Activated B cell treated with CpG ODN at 0.5 μM for 24 hours (primary cell): ENCODE data around the gene HMGB4. TPM values are rescaled to one million over a fixed set of nuclear protein-coding genes. Genes with fewer than 3 reads are reported as not detected.

ENCODE experiments used
- ATAC-seq: fragments of 200-7000 bp; cut with Tn5 transposase; one replicate; pipeline ENCODE4 v1.10.0; 2021; ENCODE audit warnings: low read depth, mild to moderate bottlenecking, moderate library complexity
- CTCF ChIA-PET: fragments of 350-600 bp; sonication (Branson Sonifier 250); formaldehyde crosslinking; loops from one replicate; lab custom pipeline; 2021; ENCODE audit warnings: antibody characterized with exemption; lab: Charles Lee
- POLR2A ChIA-PET: fragments of 350-600 bp; sonication (Branson Sonifier 250); formaldehyde crosslinking; loops from one replicate; lab custom pipeline; 2021; ENCODE audit warnings: antibody characterized with exemption; lab: Charles Lee
- DNase-seq: peaks from one replicate; pipeline ENCODE4 v3.0.0; 2022
- H3K27ac Mint-ChIP-seq: one replicate; pipeline ENCODE4 v1.8.0; 2020; ENCODE audit warnings: mixed read lengths
- H3K27me3 Mint-ChIP-seq: one replicate; pipeline ENCODE4 v1.8.0; 2021; ENCODE audit warnings: mixed read lengths
- H3K36me3 Mint-ChIP-seq: one replicate; pipeline ENCODE4 v1.8.0; 2021; ENCODE audit warnings: low read depth, mixed read lengths
- H3K4me1 Mint-ChIP-seq: one replicate; pipeline ENCODE4 v1.8.0; 2021; ENCODE audit warnings: mixed read lengths
- H3K4me3 Mint-ChIP-seq: one replicate; pipeline ENCODE4 v1.8.0; 2020; ENCODE audit warnings: mild to moderate bottlenecking, mixed read lengths
- H3K9me3 Mint-ChIP-seq: one replicate; pipeline ENCODE4 v1.8.0; 2020; ENCODE audit warnings: mixed read lengths
- CTCF ChIP-seq: fragments of 200-600 bp; IDR thresholded peaks from one replicate; pipeline ENCODE4 v1.8.0; 2022; ENCODE audit warnings: antibody characterized with exemption, mild to moderate bottlenecking
- intact Hi-C: fragments of 100-400 bp; cut with micrococcal nuclease; formaldehyde crosslinking; loops from one replicate; pipeline ENCODE4 v1.15.1; 2024
- total RNA-seq: library from RNA; stranded (reverse); gene quantifications from 2 replicates; pipeline ENCODE4 v1.2.3, GENCODE V29; 2022

The HMGB4 gene
- total RNA-seq, 1 donor from 2014 or later: not detected

GRCh38 chr1:33819913-33820311, 44.0 kb upstream of the HMGB4 start:
- ATAC-seq (no peak), DNase-seq (no peak)
- intact Hi-C loops: no loop called here
- ChIA-PET POLR2A (no interaction called here), CTCF (no interaction called here)
- H3K27ac Mint-ChIP-seq: no peak overlapping the region
- H3K9me3 Mint-ChIP-seq: no peaks in the 10 kb centered on the region
- H3K4me1 Mint-ChIP-seq: no peaks in the 10 kb centered on the region
- TF ChIP-seq CTCF: no peak
- peaks cover 2% of the 10 kb centered on the region for H3K27me3 Mint-ChIP-seq
- H3K4me3 Mint-ChIP-seq: no peak overlapping the region
- H3K36me3 Mint-ChIP-seq: no peaks in the 10 kb centered on the region

GRCh38 chr1:33820804-33821203, 43.1 kb upstream of the HMGB4 start:
- H3K36me3 Mint-ChIP-seq: no peaks in the 10 kb centered on the region
- H3K4me3 Mint-ChIP-seq: no peak overlapping the region
- H3K9me3 Mint-ChIP-seq: no peaks in the 10 kb centered on the region
- no peak for ATAC-seq
- ChIA-PET POLR2A (no interaction called here), CTCF (no interaction called here)
- H3K27me3 Mint-ChIP-seq: peaks cover 5% of the 10 kb centered on the region
- no peak overlapping the region for H3K27ac Mint-ChIP-seq
- no peak for DNase-seq
- no peak for TF ChIP-seq CTCF
- intact Hi-C loops: no loop called here
- no peaks in the 10 kb centered on the region for H3K4me1 Mint-ChIP-seq

GRCh38 chr1:33821291-33821690, 42.6 kb upstream of the HMGB4 start:
- Mint-ChIP-seq H3K4me3 (no peak overlapping the region), H3K27me3 (peaks cover 5% of the 10 kb centered on the region), H3K9me3 (no peaks in the 10 kb centered on the region), H3K27ac (no peak overlapping the region), H3K36me3 (no peaks in the 10 kb centered on the region), H3K4me1 (no peaks in the 10 kb centered on the region)
- CTCF ChIA-PET: no interaction called here
- DNase-seq (no peak), ATAC-seq (no peak)
- intact Hi-C loops: no loop called here
- TF ChIP-seq CTCF: no peak
- POLR2A ChIA-PET: no interaction called here

- ATAC-seq: no peak
- intact Hi-C loops: no loop called here
- no peak overlapping the region for H3K27ac Mint-ChIP-seq
- H3K9me3 Mint-ChIP-seq: no peaks in the 10 kb centered on the region
- POLR2A ChIA-PET: no interaction called here
- CTCF ChIA-PET: no interaction called here
- H3K4me1 Mint-ChIP-seq: no peaks in the 10 kb centered on the region
- H3K27me3 Mint-ChIP-seq: peaks cover 10% of the 10 kb centered on the region
- no peak for DNase-seq
- no peak for TF ChIP-seq CTCF
- no peaks in the 10 kb centered on the region for H3K36me3 Mint-ChIP-seq
- H3K4me3 Mint-ChIP-seq: no peak overlapping the region
Measured at GRCh38 chr1:33822396-33822795, 41.5 kb upstream of the HMGB4 start.

GRCh38 chr1:33823401-33823800, 40.5 kb upstream of the HMGB4 start:
- ChIA-PET CTCF (no interaction called here), POLR2A (no interaction called here)
- peaks cover 10% of the 10 kb centered on the region for H3K27me3 Mint-ChIP-seq
- no peak overlapping the region for H3K27ac Mint-ChIP-seq
- H3K36me3 Mint-ChIP-seq: no peaks in the 10 kb centered on the region
- ATAC-seq (no peak), DNase-seq (no peak)
- intact Hi-C loops: no loop called here
- H3K9me3 Mint-ChIP-seq: no peaks in the 10 kb centered on the region
- H3K4me3 Mint-ChIP-seq: no peak overlapping the region
- no peak for TF ChIP-seq CTCF
- H3K4me1 Mint-ChIP-seq: no peaks in the 10 kb centered on the region
